Measurements from ENCODE around the gene SNTB2. TPM values are rescaled to one million over a fixed set of nuclear protein-coding genes. Genes with fewer than 3 reads are reported as not detected.

SNTB2 gene
- total and polyA plus RNA-seq, 2 of the 13 experiments (the other 11 are each of a cell fraction or from before 2014, with no cell fraction given), result 11.5 to 19.2 TPM

GRCh38 chr16:69339289-69340094 lies 152.5 kb downstream of the SNTB2 start, which contains the start of the genes COG8 and NIP7 (continued):
- TF ChIP-seq HIVEP1 (CRISPR knock-in tag; IDR thresholded peaks at IDR 0.05) (peak; percentile 92), ZC3H13 (CRISPR knock-in tag; IDR thresholded peaks at IDR 0.05) (no peak), SMAD3 (CRISPR knock-in tag; IDR thresholded peaks at IDR 0.05) (peak; percentile 92; the same call in 1 of the 2 replicates), ZNF720 (CRISPR knock-in tag; IDR thresholded peaks at IDR 0.05) (no peak), ZBTB20 (CRISPR knock-in tag; IDR thresholded peaks at IDR 0.05; ENCODE audit: borderline replicate concordance, low read depth) (peak; percentile 77; the same call in 1 of the 2 replicates), ZNF788 (CRISPR knock-in tag; IDR thresholded peaks at IDR 0.05; ENCODE audit: borderline replicate concordance) (peak; percentile 82; the same call in 1 of the 2 replicates), NCOA5 (CRISPR knock-in tag; IDR thresholded peaks at IDR 0.05) (peak; percentile 69; the same call in 1 of the 2 replicates), THYN1 (CRISPR knock-in tag; IDR thresholded peaks at IDR 0.05; ENCODE audit: borderline replicate concordance, low read depth) (0 out of 2 replicates have a peak, but pooled peaks have one; percentile 83), NFE2 (CRISPR knock-in tag; IDR thresholded peaks at IDR 0.05) (no peak), ZMYM2 (CRISPR knock-in tag; IDR thresholded peaks at IDR 0.05) (peak; percentile 73), SAP130 (CRISPR knock-in tag; IDR thresholded peaks at IDR 0.05; ENCODE audit: low read depth) (peak; percentile 99), NFRKB (IDR thresholded peaks at IDR 0.05) (peak; percentile 85; the same call in 1 of the 2 replicates), RBAK (CRISPR knock-in tag; IDR thresholded peaks at IDR 0.05) (no peak), KLF6 (CRISPR knock-in tag; IDR thresholded peaks at IDR 0.05) (peak; percentile 98), ZNF335 (CRISPR knock-in tag; IDR thresholded peaks at IDR 0.05) (peak; percentile 90)
- TF ChIP-seq, protein P1, sequence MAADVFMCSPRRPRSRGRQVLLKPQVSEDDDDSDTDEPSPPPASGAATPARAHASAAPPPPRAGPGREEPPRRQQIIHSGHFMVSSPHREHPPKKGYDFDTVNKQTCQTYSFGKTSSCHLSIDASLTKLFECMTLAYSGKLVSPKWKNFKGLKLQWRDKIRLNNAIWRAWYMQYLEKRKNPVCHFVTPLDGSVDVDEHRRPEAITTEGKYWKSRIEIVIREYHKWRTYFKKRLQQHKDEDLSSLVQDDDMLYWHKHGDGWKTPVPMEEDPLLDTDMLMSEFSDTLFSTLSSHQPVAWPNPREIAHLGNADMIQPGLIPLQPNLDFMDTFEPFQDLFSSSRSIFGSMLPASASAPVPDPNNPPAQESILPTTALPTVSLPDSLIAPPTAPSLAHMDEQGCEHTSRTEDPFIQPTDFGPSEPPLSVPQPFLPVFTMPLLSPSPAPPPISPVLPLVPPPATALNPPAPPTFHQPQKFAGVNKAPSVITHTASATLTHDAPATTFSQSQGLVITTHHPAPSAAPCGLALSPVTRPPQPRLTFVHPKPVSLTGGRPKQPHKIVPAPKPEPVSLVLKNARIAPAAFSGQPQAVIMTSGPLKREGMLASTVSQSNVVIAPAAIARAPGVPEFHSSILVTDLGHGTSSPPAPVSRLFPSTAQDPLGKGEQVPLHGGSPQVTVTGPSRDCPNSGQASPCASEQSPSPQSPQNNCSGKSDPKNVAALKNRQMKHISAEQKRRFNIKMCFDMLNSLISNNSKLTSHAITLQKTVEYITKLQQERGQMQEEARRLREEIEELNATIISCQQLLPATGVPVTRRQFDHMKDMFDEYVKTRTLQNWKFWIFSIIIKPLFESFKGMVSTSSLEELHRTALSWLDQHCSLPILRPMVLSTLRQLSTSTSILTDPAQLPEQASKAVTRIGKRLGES (CRISPR knock-in tag; IDR thresholded peaks at IDR 0.05; ENCODE audit: borderline replicate concordance), result no peak; the same call in 1 of the 2 replicates
- TF ChIP-seq, protein P2, sequence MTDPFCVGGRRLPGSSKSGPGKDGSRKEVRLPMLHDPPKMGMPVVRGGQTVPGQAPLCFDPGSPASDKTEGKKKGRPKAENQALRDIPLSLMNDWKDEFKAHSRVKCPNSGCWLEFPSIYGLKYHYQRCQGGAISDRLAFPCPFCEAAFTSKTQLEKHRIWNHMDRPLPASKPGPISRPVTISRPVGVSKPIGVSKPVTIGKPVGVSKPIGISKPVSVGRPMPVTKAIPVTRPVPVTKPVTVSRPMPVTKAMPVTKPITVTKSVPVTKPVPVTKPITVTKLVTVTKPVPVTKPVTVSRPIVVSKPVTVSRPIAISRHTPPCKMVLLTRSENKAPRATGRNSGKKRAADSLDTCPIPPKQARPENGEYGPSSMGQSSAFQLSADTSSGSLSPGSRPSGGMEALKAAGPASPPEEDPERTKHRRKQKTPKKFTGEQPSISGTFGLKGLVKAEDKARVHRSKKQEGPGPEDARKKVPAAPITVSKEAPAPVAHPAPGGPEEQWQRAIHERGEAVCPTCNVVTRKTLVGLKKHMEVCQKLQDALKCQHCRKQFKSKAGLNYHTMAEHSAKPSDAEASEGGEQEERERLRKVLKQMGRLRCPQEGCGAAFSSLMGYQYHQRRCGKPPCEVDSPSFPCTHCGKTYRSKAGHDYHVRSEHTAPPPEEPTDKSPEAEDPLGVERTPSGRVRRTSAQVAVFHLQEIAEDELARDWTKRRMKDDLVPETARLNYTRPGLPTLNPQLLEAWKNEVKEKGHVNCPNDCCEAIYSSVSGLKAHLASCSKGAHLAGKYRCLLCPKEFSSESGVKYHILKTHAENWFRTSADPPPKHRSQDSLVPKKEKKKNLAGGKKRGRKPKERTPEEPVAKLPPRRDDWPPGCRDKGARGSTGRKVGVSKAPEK (CRISPR knock-in tag; IDR thresholded peaks at IDR 0.05; ENCODE audit: borderline replicate concordance), result no peak
- TF ChIP-seq, protein P3, sequence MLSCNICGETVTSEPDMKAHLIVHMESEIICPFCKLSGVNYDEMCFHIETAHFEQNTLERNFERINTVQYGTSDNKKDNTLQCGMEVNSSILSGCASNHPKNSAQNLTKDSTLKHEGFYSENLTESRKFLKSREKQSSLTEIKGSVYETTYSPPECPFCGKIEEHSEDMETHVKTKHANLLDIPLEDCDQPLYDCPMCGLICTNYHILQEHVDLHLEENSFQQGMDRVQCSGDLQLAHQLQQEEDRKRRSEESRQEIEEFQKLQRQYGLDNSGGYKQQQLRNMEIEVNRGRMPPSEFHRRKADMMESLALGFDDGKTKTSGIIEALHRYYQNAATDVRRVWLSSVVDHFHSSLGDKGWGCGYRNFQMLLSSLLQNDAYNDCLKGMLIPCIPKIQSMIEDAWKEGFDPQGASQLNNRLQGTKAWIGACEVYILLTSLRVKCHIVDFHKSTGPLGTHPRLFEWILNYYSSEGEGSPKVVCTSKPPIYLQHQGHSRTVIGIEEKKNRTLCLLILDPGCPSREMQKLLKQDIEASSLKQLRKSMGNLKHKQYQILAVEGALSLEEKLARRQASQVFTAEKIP (CRISPR knock-in tag; IDR thresholded peaks at IDR 0.05; ENCODE audit: borderline replicate concordance), result no peak
